ENCODE data around the gene RBM28. TPM values are rescaled to one million over a fixed set of nuclear protein-coding genes. Genes with fewer than 3 reads are reported as not detected.
"Not testable (repeated sequence)": the region's sequence is repeated elsewhere in the genome, so short reads cannot be mapped to it uniquely, and the experiment has no call there.

RBM28 gene
- total RNA-seq, 1 donor: 6.5 TPM

- DNase-seq (ENCODE audit: low read depth in 2 of 3, low spot score in 2 of 3): no peak
These were observed 41.6 kb downstream of the RBM28 start for GRCh38 chr7:128302139-128302538.

- no peak for DNase-seq (ENCODE audit: low read depth in 2 of 3, low spot score in 2 of 3)
These were observed 44.5 kb downstream of the RBM28 start for GRCh38 chr7:128299109-128299607.

GRCh38 chr7:128298004-128298403 is 45.7 kb downstream of the RBM28 start:
- DNase-seq (ENCODE audit: low read depth in 2 of 3, low spot score in 2 of 3): not testable (repeated sequence)

GRCh38 chr7:128287556-128287955 is 56.2 kb downstream of the RBM28 start:
- DNase-seq (ENCODE audit: low read depth in 2 of 3, low spot score in 2 of 3): no peak

GRCh38 chr7:128284102-128284501 is 59.6 kb downstream of the RBM28 start:
- no peak for DNase-seq (ENCODE audit: low read depth in 2 of 3, low spot score in 2 of 3)

- no peak for DNase-seq (ENCODE audit: low read depth in 2 of 3, low spot score in 2 of 3)
These were observed 61.9 kb downstream of the RBM28 start for GRCh38 chr7:128281605-128282380.

GRCh38 chr7:128280451-128280850 is 63.3 kb downstream of the RBM28 start:
- DNase-seq (ENCODE audit: low read depth in 2 of 3, low spot score in 2 of 3): peak in 1 of 3 donors; percentile 28

GRCh38 chr7:128279124-128279713 is 64.5 kb downstream of the RBM28 start:
- DNase-seq (ENCODE audit: low read depth in 2 of 3, low spot score in 2 of 3): no peak

GRCh38 chr7:128278366-128278765 is 65.3 kb downstream of the RBM28 start:
- no peak for DNase-seq (ENCODE audit: low read depth in 2 of 3, low spot score in 2 of 3)

- no peak for DNase-seq (ENCODE audit: low read depth in 2 of 3, low spot score in 2 of 3)
These were observed 68.0 kb downstream of the RBM28 start for GRCh38 chr7:128275681-128276080.

- DNase-seq (ENCODE audit: low read depth in 2 of 3, low spot score in 2 of 3): no peak
These were observed 68.7 kb downstream of the RBM28 start for GRCh38 chr7:128274884-128275603.

- DNase-seq (ENCODE audit: low read depth in 2 of 3, low spot score in 2 of 3): no peak
These were observed 69.3 kb downstream of the RBM28 start for GRCh38 chr7:128274246-128274883.

- DNase-seq (ENCODE audit: low read depth in 2 of 3, low spot score in 2 of 3): peak in 2 of 3 donors; percentile 9 to 20
These were observed 71.7 kb downstream of the RBM28 start for GRCh38 chr7:128271942-128272481.

GRCh38 chr7:128271471-128271941 is 72.2 kb downstream of the RBM28 start:
- no peak for DNase-seq (ENCODE audit: low read depth in 2 of 3, low spot score in 2 of 3)

GRCh38 chr7:128270826-128271272 is 72.9 kb downstream of the RBM28 start:
- peak in 1 of 3 donors; percentile 6 for DNase-seq (ENCODE audit: low read depth in 2 of 3, low spot score in 2 of 3)

- no peak for DNase-seq (ENCODE audit: low read depth in 2 of 3, low spot score in 2 of 3)
These were observed 75.5 kb downstream of the RBM28 start for GRCh38 chr7:128268233-128268632.

GRCh38 chr7:128267595-128267924 is 76.1 kb downstream of the RBM28 start:
- no peak for DNase-seq (ENCODE audit: low read depth in 2 of 3, low spot score in 2 of 3)

- DNase-seq (ENCODE audit: low read depth in 2 of 3, low spot score in 2 of 3): no peak
These were observed 76.7 kb downstream of the RBM28 start for GRCh38 chr7:128266883-128267594.

GRCh38 chr7:128266529-128266882 is 77.2 kb downstream of the RBM28 start:
- DNase-seq (ENCODE audit: low read depth in 2 of 3, low spot score in 2 of 3): no peak

GRCh38 chr7:128265906-128266300 is 77.8 kb downstream of the RBM28 start:
- no peak for DNase-seq (ENCODE audit: low read depth in 2 of 3, low spot score in 2 of 3)
